GM12878 (cell line): ENCODE results near the gene C1QTNF7. TPM values are rescaled to one million over a fixed set of nuclear protein-coding genes. Genes with fewer than 3 reads are reported as not detected.
A peak's percentile ranks its signal among the peaks of the same experiment; 100 is the strongest.

Source experiments
- BCL3 ChIP-seq: IDR thresholded peaks from 2 replicates; pipeline ENCODE4 v1.6.1; 2011; ENCODE audit warnings: borderline replicate concordance, low read depth, mild to moderate bottlenecking, moderate library complexity, low read length; ENCODE audit not compliant: insufficient read depth, poor library complexity, severe bottlenecking
- CTCF ChIP-seq, 3 experiments: IDR thresholded peaks in 2 of 3; conservative IDR thresholded peaks in 1 of 3; 2 replicates each; pipeline ENCODE4 v1.5.1; 2011; ENCODE audit warnings: low read depth in 3 of 3, low read length in 3 of 3, mild to moderate bottlenecking in 3 of 3, control low read depth in 2 of 3, moderate library complexity in 2 of 3, inconsistent platforms in 1 of 3, mixed read lengths in 1 of 3; ENCODE audit not compliant: control insufficient read depth in 2 of 3, insufficient read depth in 1 of 3; ENCODE audit errors: extremely low read depth in 1 of 3
- DPF2 ChIP-seq: fragments of 450-650 bp; IDR thresholded peaks from 2 replicates; pipeline ENCODE4 v1.6.1; 2017; ENCODE audit warnings: mild to moderate bottlenecking
- GATAD2B ChIP-seq: fragments of 450-650 bp; conservative IDR thresholded peaks from 2 replicates; pipeline ENCODE4 v1.6.1; 2017; ENCODE audit warnings: low read depth, mild to moderate bottlenecking, moderate library complexity
- IRF4 ChIP-seq: IDR thresholded peaks from 2 replicates; pipeline ENCODE4 v1.6.1; 2011; ENCODE audit warnings: low read depth, low read length
- MLLT1 ChIP-seq: fragments of 450-650 bp; IDR thresholded peaks from 2 replicates; pipeline ENCODE4 v1.6.1; 2016; ENCODE audit warnings: mild to moderate bottlenecking
- NFXL1 ChIP-seq: fragments of 450-650 bp; IDR thresholded peaks from 2 replicates; pipeline ENCODE4 v1.6.1; 2017; ENCODE audit warnings: antibody characterized with exemption, mild to moderate bottlenecking, borderline replicate concordance
- RCOR1 ChIP-seq: conservative IDR thresholded peaks from 2 replicates; pipeline ENCODE4 v1.6.1; 2012; ENCODE audit warnings: low read depth, low read length, improper control_type of control experiment
- RFX5 ChIP-seq: IDR thresholded peaks from 2 replicates; pipeline ENCODE4 v1.6.1; 2011; ENCODE audit warnings: low read depth, low read length, improper control_type of control experiment
- SIX5 ChIP-seq: IDR thresholded peaks from 2 replicates; pipeline ENCODE4 v1.6.1; 2011; ENCODE audit warnings: mild to moderate bottlenecking, low read depth, low read length, moderate library complexity; ENCODE audit not compliant: severe bottlenecking
- SMC3 ChIP-seq: IDR thresholded peaks from 2 replicates; pipeline ENCODE4 v1.6.1; 2011; ENCODE audit warnings: low read length, improper control_type of control experiment, borderline replicate concordance
- SREBF2 ChIP-seq: IDR thresholded peaks from 2 replicates; pipeline ENCODE4 v1.6.1; 2012; ENCODE audit warnings: mild to moderate bottlenecking, low read length
- TAF1 ChIP-seq: IDR thresholded peaks from 2 replicates; pipeline ENCODE4 v1.6.1; 2011; ENCODE audit warnings: mild to moderate bottlenecking, low read depth, low read length, borderline replicate concordance
- TCF3 ChIP-seq: IDR thresholded peaks from 2 replicates; pipeline ENCODE4 v1.6.1; 2012; ENCODE audit warnings: low read depth, mild to moderate bottlenecking, low read length, borderline replicate concordance; ENCODE audit not compliant: insufficient read depth
- ZBTB4 ChIP-seq: fragments of 450-650 bp; formaldehyde crosslinking; IDR thresholded peaks from 2 replicates; pipeline ENCODE4 v1.4.0; 2022; ENCODE audit warnings: mild to moderate bottlenecking, moderate library complexity
- ZNF622 ChIP-seq: fragments of 450-650 bp; IDR thresholded peaks from 2 replicates; pipeline ENCODE4 v1.6.1; 2017; ENCODE audit warnings: mild to moderate bottlenecking, inconsistent platforms
- ZNF687 ChIP-seq: fragments of 450-650 bp; IDR thresholded peaks from 2 replicates; pipeline ENCODE4 v1.6.1; 2017; ENCODE audit warnings: mild to moderate bottlenecking, moderate library complexity
- polyA plus RNA-seq, 11 experiments: library from polyadenylated mRNA; depleted of rRNA in 4 of 11; unstranded in 6 of 11; stranded (reverse) in 5 of 11; fragments of >200 nt; fragmentation: Nextera tagmentation in 4 of 11; fragmentation: Illumina TruSeq in 1 of 11; extraction: Ambion mirVana in 4 of 11; extraction: Trizol in 1 of 11; gene quantifications; 1 replicate in 1 of 11; 2 replicates in 10 of 11; pipeline versions ENCODE4 v1.2.1 to v1.2.3, GENCODE V29; 2011 to 2016; ENCODE audit warnings: inconsistent platforms in 2 of 11, missing spikeins in 2 of 11, low read depth in 1 of 11
- total RNA-seq, 4 experiments: library from RNA; depleted of rRNA in 3 of 4; stranded (reverse); fragments of >200 nt in 3 of 4; fragmentation: Illumina TruSeq in 1 of 4; extraction: Trizol in 1 of 4; gene quantifications; 2 replicates each; pipeline versions ENCODE4 v1.2.1 to v1.2.3, GENCODE V29; 2013 to 2021

Gene C1QTNF7
- total and polyA plus RNA-seq, 10 of the 15 experiments (the other 5 are each of a cell fraction or from before 2014, with no cell fraction given) = not detected

GRCh38 chr4:15396157-15396800, 31.6 kb upstream of the C1QTNF7 start (continued):
- TF ChIP-seq CTCF (IDR thresholded peaks at IDR 0.05 in 2 of 3, conservative IDR thresholded peaks at IDR 0.05 in 1 of 3; ENCODE audit: control insufficient read depth in 2 of 3, extremely low read depth in 1 of 3, insufficient read depth in 1 of 3, low read depth in 3 of 3, low read length in 3 of 3) = peak; percentile 78 to 82 (median 82)
- TF ChIP-seq NFXL1 = no peak
- TF ChIP-seq IRF4 = no peak
- no peak for TF ChIP-seq MLLT1
- TF ChIP-seq TAF1 = no peak
- TF ChIP-seq RFX5 = no peak
- no peak for TF ChIP-seq SIX5
- TF ChIP-seq SMC3 = peak; percentile 89
- TF ChIP-seq SREBF2 = no peak
- TF ChIP-seq BCL3 = no peak
- no peak for TF ChIP-seq RCOR1
- TF ChIP-seq GATAD2B = no peak
- TF ChIP-seq TCF3 = no peak
- no peak for TF ChIP-seq ZNF622
- no peak for TF ChIP-seq ZBTB4 (CRISPR knock-in tag)
- no peak for TF ChIP-seq DPF2
- no peak for TF ChIP-seq ZNF687
